ENCODE measurements around the gene SGO1. TPM values are rescaled to one million over a fixed set of nuclear protein-coding genes. Genes with fewer than 3 reads are reported as not detected.

The SGO1 gene
- total RNA-seq, 4 donors from 2014 or later = 0.34 TPM; not detected in 3

- peaks cover 5 to 23% (median 20%) of the 10 kb centered on the region in 4 donors for H3K4me1 ChIP-seq
- peak overlapping the region; percentile 52 to 72 (median 63) for H3K27ac ChIP-seq (replicated peaks in 1 of 4)
- intact Hi-C loops (cut with DNase I) = no loop called here
- H3K27me3 ChIP-seq = no peaks in the 10 kb centered on the region
- no peaks in the 10 kb centered on the region for H3K9me3 ChIP-seq
- WGBS = 23% methylated on average over 2 of the region's 2 CpGs
- TF ChIP-seq EP300 (IDR thresholded peaks at IDR 0.05) (no peak), POLR2AphosphoS5 (IDR thresholded peaks at IDR 0.05) (peak in 1 of 2 donors; percentile 13), POLR2A (IDR thresholded peaks at IDR 0.05; ENCODE audit: low read depth) (no peak)
- TF ChIP-seq, protein P1, sequence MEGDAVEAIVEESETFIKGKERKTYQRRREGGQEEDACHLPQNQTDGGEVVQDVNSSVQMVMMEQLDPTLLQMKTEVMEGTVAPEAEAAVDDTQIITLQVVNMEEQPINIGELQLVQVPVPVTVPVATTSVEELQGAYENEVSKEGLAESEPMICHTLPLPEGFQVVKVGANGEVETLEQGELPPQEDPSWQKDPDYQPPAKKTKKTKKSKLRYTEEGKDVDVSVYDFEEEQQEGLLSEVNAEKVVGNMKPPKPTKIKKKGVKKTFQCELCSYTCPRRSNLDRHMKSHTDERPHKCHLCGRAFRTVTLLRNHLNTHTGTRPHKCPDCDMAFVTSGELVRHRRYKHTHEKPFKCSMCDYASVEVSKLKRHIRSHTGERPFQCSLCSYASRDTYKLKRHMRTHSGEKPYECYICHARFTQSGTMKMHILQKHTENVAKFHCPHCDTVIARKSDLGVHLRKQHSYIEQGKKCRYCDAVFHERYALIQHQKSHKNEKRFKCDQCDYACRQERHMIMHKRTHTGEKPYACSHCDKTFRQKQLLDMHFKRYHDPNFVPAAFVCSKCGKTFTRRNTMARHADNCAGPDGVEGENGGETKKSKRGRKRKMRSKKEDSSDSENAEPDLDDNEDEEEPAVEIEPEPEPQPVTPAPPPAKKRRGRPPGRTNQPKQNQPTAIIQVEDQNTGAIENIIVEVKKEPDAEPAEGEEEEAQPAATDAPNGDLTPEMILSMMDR (IDR thresholded peaks at IDR 0.05) = no peak
- H3K36me3 ChIP-seq = peaks cover 4 to 24% (median 15%) of the 10 kb centered on the region in 4 donors
- no peak for DNase-seq (ENCODE audit: extremely low spot score)
- peak overlapping the region in 1 of 4 donors; percentile 1 for H3K4me3 ChIP-seq
Observed at GRCh38 chr3:20141316-20141715, 44.7 kb downstream of the SGO1 start.

DNA sequence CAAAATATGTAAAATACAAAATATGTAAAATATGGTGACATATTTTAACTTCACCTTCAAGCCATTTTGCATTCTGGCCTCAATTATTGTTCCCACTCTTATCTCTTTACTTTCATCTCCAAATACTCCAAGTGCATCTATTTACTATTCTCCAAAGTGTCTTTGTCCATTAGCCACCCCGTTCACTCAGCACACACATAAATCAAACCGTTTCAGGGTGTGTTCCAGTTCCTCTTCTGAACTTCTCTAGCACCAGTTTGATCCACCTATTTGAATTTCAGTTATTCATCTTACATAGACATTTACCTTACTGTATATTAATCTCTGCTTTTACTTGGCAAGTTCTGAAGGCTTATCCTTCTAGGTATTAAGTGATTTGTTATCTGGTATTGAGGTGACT, 45.1 kb downstream of the SGO1 start:
- 72% methylated on average over 2 of the region's 2 CpGs for WGBS
- TF ChIP-seq POLR2A (IDR thresholded peaks at IDR 0.05; ENCODE audit: low read depth) (no peak), EP300 (IDR thresholded peaks at IDR 0.05) (no peak), POLR2AphosphoS5 (IDR thresholded peaks at IDR 0.05) (no peak)
- TF ChIP-seq, protein P1 (IDR thresholded peaks at IDR 0.05) = no peak
- intact Hi-C loops (cut with DNase I) = no loop called here
- no peaks in the 10 kb centered on the region for H3K27me3 ChIP-seq
- peaks cover 5 to 23% (median 20%) of the 10 kb centered on the region in 4 donors for H3K4me1 ChIP-seq
- H3K36me3 ChIP-seq = peaks cover 4 to 24% (median 15%) of the 10 kb centered on the region in 4 donors
- no peaks in the 10 kb centered on the region for H3K9me3 ChIP-seq
- H3K4me3 ChIP-seq = no peak overlapping the region
- no peak for DNase-seq (ENCODE audit: extremely low spot score)
- peak overlapping the region; percentile 17 to 72 (median 61) for H3K27ac ChIP-seq (replicated peaks in 1 of 4)

- intact Hi-C loops (cut with DNase I) = no loop called here
- Histone ChIP-seq H3K27me3 (no peaks in the 10 kb centered on the region), H3K4me1 (peaks cover 5 to 20% (median 19%) of the 10 kb centered on the region in 4 donors), H3K9me3 (no peaks in the 10 kb centered on the region), H3K4me3 (no peak overlapping the region), H3K36me3 (peaks cover 4 to 18% (median 9%) of the 10 kb centered on the region in 4 donors), H3K27ac (replicated peaks in 1 of 4) (no peak overlapping the region)
- TF ChIP-seq, protein P1 (IDR thresholded peaks at IDR 0.05) = no peak
- TF ChIP-seq POLR2AphosphoS5 (IDR thresholded peaks at IDR 0.05) = no peak
- no peak for TF ChIP-seq EP300 (IDR thresholded peaks at IDR 0.05)
- TF ChIP-seq POLR2A (IDR thresholded peaks at IDR 0.05; ENCODE audit: low read depth) = no peak
- WGBS = 90% methylated on average over 4 of the region's 4 CpGs
- no peak for DNase-seq (ENCODE audit: extremely low spot score)
Observed at GRCh38 chr3:20137647-20138046, 48.4 kb downstream of the SGO1 start.

GRCh38 chr3:20136231-20136630, 49.8 kb downstream of the SGO1 start:
- intact Hi-C loops (cut with DNase I) = no loop called here
- H3K4me1 ChIP-seq = peaks cover 0 to 6% (median 5%) of the 10 kb centered on the region in 4 donors
- H3K9me3 ChIP-seq = no peaks in the 10 kb centered on the region
- TF ChIP-seq, protein P1 (IDR thresholded peaks at IDR 0.05) = no peak
- TF ChIP-seq EP300 (IDR thresholded peaks at IDR 0.05) = no peak
- no peak for TF ChIP-seq POLR2A (IDR thresholded peaks at IDR 0.05; ENCODE audit: low read depth)
- no peak for TF ChIP-seq POLR2AphosphoS5 (IDR thresholded peaks at IDR 0.05)
- WGBS = 89% methylated on average over 1 of the region's 1 CpG
- peaks cover 6 to 25% (median 10%) of the 10 kb centered on the region in 4 donors for H3K36me3 ChIP-seq
- no peak for DNase-seq (ENCODE audit: extremely low spot score)
- H3K27ac ChIP-seq (replicated peaks in 1 of 4) = no peak overlapping the region
- H3K27me3 ChIP-seq = no peaks in the 10 kb centered on the region
- H3K4me3 ChIP-seq = no peak overlapping the region

DNA sequence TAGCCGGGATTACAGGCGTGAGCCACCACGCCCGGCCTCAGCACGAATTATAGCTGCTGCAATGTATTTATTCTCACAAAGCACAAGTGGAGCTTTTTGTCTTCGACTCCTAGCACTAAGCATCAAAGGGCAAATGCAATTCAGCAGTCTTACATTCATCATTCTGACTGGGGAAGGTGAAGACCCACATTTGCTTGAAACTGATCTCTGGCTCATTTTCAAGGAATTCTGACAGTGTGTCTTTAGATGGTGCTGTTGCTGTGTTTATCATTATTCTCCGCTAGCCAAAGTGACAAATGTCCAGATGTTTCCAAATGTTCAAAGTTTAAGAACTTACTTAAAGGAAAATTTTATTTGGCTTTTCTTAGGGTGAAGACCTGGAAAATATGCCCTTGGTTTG, 55.9 kb downstream of the SGO1 start:
- Histone ChIP-seq H3K27me3 (no peaks in the 10 kb centered on the region), H3K4me1 (peaks cover 0 to 8% (median 7%) of the 10 kb centered on the region in 4 donors), H3K27ac (replicated peaks in 1 of 4) (no peak overlapping the region), H3K36me3 (peaks cover 9 to 53% (median 19%) of the 10 kb centered on the region in 4 donors), H3K9me3 (no peaks in the 10 kb centered on the region), H3K4me3 (no peak overlapping the region)
- WGBS = 54% methylated on average over 7 of the region's 7 CpGs
- no peak for TF ChIP-seq POLR2AphosphoS5 (IDR thresholded peaks at IDR 0.05)
- TF ChIP-seq, protein P1 (IDR thresholded peaks at IDR 0.05) = peak; percentile 7 to 12 (median 11)
- no peak for DNase-seq (ENCODE audit: extremely low spot score)
- intact Hi-C loops (cut with DNase I) = no loop called here
